RWPE2 (cell line): ENCODE results near the gene RENBP.

Experiments used
- ATAC-seq: fragments of 200-7000 bp; cut with Tn5 transposase; 3 replicates; pipeline ENCODE4 v1.9.1; 2021; ENCODE audit warnings: low read depth
- DNase-seq: peaks from one replicate; pipeline ENCODE4 v3.0.0-alpha.2; 2020; ENCODE audit warnings: low spot score
- H3K27ac ChIP-seq: fragments of 450-650 bp; 2 replicates; pipeline ENCODE4 v1.5.1; 2017; ENCODE audit warnings: mild to moderate bottlenecking; ENCODE audit not compliant: poor library complexity, severe bottlenecking
- H3K27me3 ChIP-seq: fragments of 250-450 bp; sonication (Bioruptor Pico); 2 replicates; pipeline ENCODE4 v1.5.1; 2021; ENCODE audit warnings: mild to moderate bottlenecking, moderate library complexity; ENCODE audit not compliant: insufficient read depth, poor library complexity, severe bottlenecking
- H3K36me3 ChIP-seq: fragments of 250-450 bp; sonication (Bioruptor Pico); 2 replicates; pipeline ENCODE4 v1.5.1; 2020; ENCODE audit warnings: low read depth, mild to moderate bottlenecking, moderate library complexity
- H3K4me1 ChIP-seq: fragments of 250-450 bp; sonication (Bioruptor Pico); 2 replicates; pipeline ENCODE4 v1.5.1; 2021; ENCODE audit warnings: mild to moderate bottlenecking, moderate library complexity; ENCODE audit not compliant: insufficient read depth, poor library complexity, severe bottlenecking
- H3K4me3 ChIP-seq: fragments of 250-450 bp; sonication (Bioruptor Pico); 2 replicates; pipeline ENCODE4 v1.5.1; 2021; ENCODE audit warnings: mild to moderate bottlenecking, moderate library complexity; ENCODE audit not compliant: severe bottlenecking
- H3K9me3 ChIP-seq: fragments of 250-450 bp; sonication (Bioruptor Pico); 2 replicates; pipeline ENCODE4 v1.5.1; 2021; ENCODE audit warnings: mild to moderate bottlenecking, moderate library complexity; ENCODE audit not compliant: severe bottlenecking
- CTCF ChIP-seq: fragments of 450-650 bp; IDR thresholded peaks from one replicate; pipeline ENCODE4 v1.5.1; 2017; ENCODE audit warnings: mild to moderate bottlenecking, moderate library complexity; ENCODE audit not compliant: poor library complexity, severe bottlenecking

RENBP gene

GRCh38 chrX:153921070-153921469 is 23.4 kb downstream of the RENBP start:
- ATAC-seq (no peak), DNase-seq (no peak)
- no peak for TF ChIP-seq CTCF
- H3K36me3 ChIP-seq = no peaks in the 10 kb centered on the region
- no peak overlapping the region for H3K4me3 ChIP-seq
- H3K27me3 ChIP-seq = no peaks in the 10 kb centered on the region
- H3K27ac ChIP-seq = no peak overlapping the region
- peaks cover 8% of the 10 kb centered on the region for H3K4me1 ChIP-seq
- H3K9me3 ChIP-seq = no peaks in the 10 kb centered on the region

DNA sequence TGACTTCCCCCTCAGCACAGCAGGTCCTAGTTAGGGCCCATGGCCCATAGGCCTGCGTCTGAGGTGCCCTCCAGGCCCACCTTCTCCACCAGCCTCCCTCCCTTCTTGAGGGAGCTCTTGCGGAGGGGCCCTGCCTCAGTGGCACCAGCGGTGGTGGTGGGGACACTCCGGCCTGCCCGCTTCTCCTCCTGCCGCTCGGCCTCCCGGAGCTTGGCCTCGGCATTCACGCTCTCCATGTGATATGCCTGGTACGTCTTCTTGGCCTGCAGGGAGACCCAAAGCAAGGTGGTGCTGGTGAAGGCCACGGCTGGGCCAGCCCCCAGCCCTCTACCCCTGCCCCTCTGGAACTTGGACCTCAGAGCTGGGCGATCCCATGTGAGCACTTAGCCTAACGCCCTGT is 23.9 kb downstream of the RENBP start:
- H3K27me3 ChIP-seq = no peaks in the 10 kb centered on the region
- TF ChIP-seq CTCF = no peak
- ATAC-seq = no peak

DNA sequence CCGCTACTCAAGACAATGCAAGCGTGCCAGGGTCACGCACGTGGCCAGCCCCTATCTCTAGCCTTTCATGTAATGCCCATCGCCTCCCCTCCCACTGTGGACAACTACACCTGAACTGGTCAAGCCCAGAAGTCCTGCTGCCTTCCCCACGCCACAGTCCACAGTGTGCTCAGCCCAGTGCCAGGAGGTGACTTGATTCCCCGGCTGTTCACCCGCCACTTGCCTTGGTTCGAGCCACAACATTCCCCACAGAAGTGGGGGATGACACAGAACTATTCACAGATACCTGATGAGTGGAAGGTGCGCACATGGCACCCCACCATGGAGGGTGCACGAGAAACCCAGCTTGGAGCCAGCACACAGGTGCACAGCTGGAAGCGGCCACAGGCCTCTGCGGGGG is 25.2 kb downstream of the RENBP start:
- H3K4me3 ChIP-seq = no peak overlapping the region
- no peaks in the 10 kb centered on the region for H3K9me3 ChIP-seq
- no peaks in the 10 kb centered on the region for H3K36me3 ChIP-seq
- DNase-seq = peak; percentile 29
- H3K27me3 ChIP-seq = no peaks in the 10 kb centered on the region
- ATAC-seq = no peak
- H3K4me1 ChIP-seq = peaks cover 8% of the 10 kb centered on the region
- H3K27ac ChIP-seq = no peak overlapping the region
- no peak for TF ChIP-seq CTCF

More for the DNA sequence above, 23.9 kb downstream of the RENBP start:
- Histone ChIP-seq H3K4me3 (no peak overlapping the region), H3K4me1 (peaks cover 8% of the 10 kb centered on the region), H3K36me3 (no peaks in the 10 kb centered on the region), H3K27ac (no peak overlapping the region), H3K9me3 (no peaks in the 10 kb centered on the region)
- DNase-seq = peak; percentile 23

- H3K4me1 ChIP-seq = peaks cover 8% of the 10 kb centered on the region
- H3K9me3 ChIP-seq = no peaks in the 10 kb centered on the region
- peak; percentile 91 for ATAC-seq
- no peaks in the 10 kb centered on the region for H3K27me3 ChIP-seq
- DNase-seq = peak; percentile 61
- H3K36me3 ChIP-seq = no peaks in the 10 kb centered on the region
- no peak overlapping the region for H3K4me3 ChIP-seq
- no peak for TF ChIP-seq CTCF
- H3K27ac ChIP-seq = peak overlapping the region; percentile 40
These were observed 26.6 kb downstream of the RENBP start for GRCh38 chrX:153917869-153918268.

GRCh38 chrX:153913701-153914100 is 30.7 kb downstream of the RENBP start:
- Histone ChIP-seq H3K4me3 (no peak overlapping the region), H3K27me3 (no peaks in the 10 kb centered on the region), H3K9me3 (no peaks in the 10 kb centered on the region), H3K27ac (no peak overlapping the region), H3K36me3 (no peaks in the 10 kb centered on the region), H3K4me1 (peaks cover 8% of the 10 kb centered on the region)
- no peak for TF ChIP-seq CTCF
- no peak for ATAC-seq
- DNase-seq = no peak
